ENCODE results near the gene SPSB4. TPM values are rescaled to one million over a fixed set of nuclear protein-coding genes. Genes with fewer than 3 reads are reported as not detected.

The SPSB4 gene
- total and polyA plus RNA-seq, 4 donors, result 0.19 to 1.9 (median 0.87) TPM

GRCh38 chr3:141055136-141055535 is 4.0 kb downstream of the SPSB4 start:
- H3K27me3 ChIP-seq (ENCODE audit: control insufficient read depth in 4 of 4, insufficient read depth in 4 of 4, low read length in 3 of 4), result peaks cover 0 to 17% (median 8%) of the 10 kb centered on the region in 4 donors
- DNase-seq (ENCODE audit: low spot score), result no peak
- H3K9me3 ChIP-seq (ENCODE audit: control insufficient read depth in 4 of 4, low read length in 3 of 4), result no peaks in the 10 kb centered on the region
- TF ChIP-seq REST (IDR thresholded peaks at IDR 0.05), result no peak
- no peak for TF ChIP-seq HNF4A (conservative IDR thresholded peaks at IDR 0.05)
- TF ChIP-seq ATF3 (IDR thresholded peaks at IDR 0.05), result no peak
- no peak for TF ChIP-seq HNF4G (IDR thresholded peaks at IDR 0.05)
- no peak for TF ChIP-seq YY1 (IDR thresholded peaks at IDR 0.05)
- TF ChIP-seq JUND (IDR thresholded peaks at IDR 0.05), result no peak
- no peak for TF ChIP-seq RAD21 (IDR thresholded peaks at IDR 0.05)
- TF ChIP-seq CTCF (IDR thresholded peaks at IDR 0.05; ENCODE audit: low read depth, low read length, missing input control), result no peak
- TF ChIP-seq TAF1 (conservative IDR thresholded peaks at IDR 0.05), result no peak
- TF ChIP-seq GABPA (IDR thresholded peaks at IDR 0.05 in 1 of 2, conservative IDR thresholded peaks at IDR 0.05 in 1 of 2), result no peak
- no peak for TF ChIP-seq ZBTB33 (IDR thresholded peaks at IDR 0.05)
- no peak for TF ChIP-seq EGR1 (IDR thresholded peaks at IDR 0.05; ENCODE audit: low read depth in 2 of 2)
- TF ChIP-seq FOXA2 (IDR thresholded peaks at IDR 0.05), result no peak
- no peak for TF ChIP-seq NR2F2 (IDR thresholded peaks at IDR 0.05)
- no peak for TF ChIP-seq FOXA1 (IDR thresholded peaks at IDR 0.05)
- TF ChIP-seq RXRA (IDR thresholded peaks at IDR 0.05), result no peak
- no peak for TF ChIP-seq SP1 (IDR thresholded peaks at IDR 0.05)
- TF ChIP-seq MAX (IDR thresholded peaks at IDR 0.05), result no peak
- no peak overlapping the region for H3K4me3 ChIP-seq (ENCODE audit: low read depth in 1 of 3, low read length in 3 of 3)
- H3K27ac ChIP-seq (ENCODE audit: low read depth in 1 of 2, low read length in 2 of 2), result no peak overlapping the region
- H3K9ac ChIP-seq (ENCODE audit: low read depth in 1 of 2, low read length in 2 of 2), result no peak overlapping the region
- H3K4me1 ChIP-seq (ENCODE audit: control insufficient read depth in 4 of 4, insufficient read depth in 4 of 4, low read length in 3 of 4), result peaks cover 0 to 22% (median 3%) of the 10 kb centered on the region in 4 donors
- H3K36me3 ChIP-seq (ENCODE audit: control insufficient read depth in 4 of 4, insufficient read depth in 3 of 4, low read depth in 1 of 4, low read length in 3 of 4), result no peaks in the 10 kb centered on the region
- WGBS, result 80% methylated on average over 5 of the region's 5 CpGs

All from liver (tissue), 9 donors.